SK-N-SH treated with all-trans-retinoic acid at 6 μM for 48 hours (cell line): ENCODE results near the gene CENPF.
A peak's percentile ranks its signal among the peaks of the same experiment; 100 is the strongest.
"Not testable (repeated sequence)": the region's sequence is repeated elsewhere in the genome, so short reads cannot be mapped to it uniquely, and the experiment has no call there.

Experiments
- ATAC-seq: fragments of 200-7000 bp; cut with Tn5 transposase; 3 replicates; pipeline ENCODE4 v1.9.1; 2020; ENCODE audit warnings: mild to moderate bottlenecking, moderate library complexity
- ARNTL ChIP-seq: fragments of 450-650 bp; formaldehyde crosslinking; IDR thresholded peaks from 2 replicates; pipeline ENCODE4 v1.5.0; 2020; ENCODE audit warnings: low read depth, mild to moderate bottlenecking, moderate library complexity, borderline replicate concordance
- BACH2 ChIP-seq: fragments of 250-450 bp; sonication (Bioruptor Pico); IDR thresholded peaks from 2 replicates; pipeline ENCODE4 v1.9.0; 2021; ENCODE audit warnings: mild to moderate bottlenecking, borderline replicate concordance
- CREB5 ChIP-seq: fragments of 250-450 bp; sonication (Bioruptor Pico); IDR thresholded peaks from 2 replicates; pipeline ENCODE4 v1.5.1; 2020; ENCODE audit warnings: low read depth, mild to moderate bottlenecking, moderate library complexity
- CSDC2 ChIP-seq: fragments of 250-450 bp; sonication (Bioruptor Pico); IDR thresholded peaks from 2 replicates; pipeline ENCODE4 v1.5.0; 2020; ENCODE audit warnings: mild to moderate bottlenecking, moderate library complexity
- CSRNP3 ChIP-seq: fragments of 250-450 bp; sonication (Bioruptor Pico); IDR thresholded peaks from 2 replicates; pipeline ENCODE4 v1.5.1; 2021; ENCODE audit warnings: mild to moderate bottlenecking, moderate library complexity
- ESRRG ChIP-seq: fragments of 250-450 bp; sonication (Bioruptor Pico); IDR thresholded peaks from 2 replicates; pipeline ENCODE4 v1.6.1; 2021; ENCODE audit warnings: mild to moderate bottlenecking
- GLIS3 ChIP-seq: fragments of 250-450 bp; sonication (Bioruptor Pico); IDR thresholded peaks from 2 replicates; pipeline ENCODE4 v1.5.0; 2020; ENCODE audit warnings: mild to moderate bottlenecking, moderate library complexity
- ISL1 ChIP-seq: fragments of 250-450 bp; sonication (Bioruptor Pico); IDR thresholded peaks from 2 replicates; pipeline ENCODE4 v2.1.2; 2022; ENCODE audit warnings: mild to moderate bottlenecking, moderate library complexity
- POU6F1 ChIP-seq: fragments of 250-450 bp; sonication (Bioruptor Pico); IDR thresholded peaks from 2 replicates; pipeline ENCODE4 v1.8.0; 2021; ENCODE audit warnings: low read depth, mild to moderate bottlenecking, moderate library complexity, borderline replicate concordance
- TOX ChIP-seq: fragments of 250-450 bp; sonication (Bioruptor Pico); IDR thresholded peaks from 2 replicates; pipeline ENCODE4 v1.8.0; 2021; ENCODE audit warnings: mild to moderate bottlenecking, moderate library complexity, borderline replicate concordance
- ZFP3 ChIP-seq: fragments of 250-450 bp; sonication (Bioruptor Pico); IDR thresholded peaks from 2 replicates; pipeline ENCODE4 v1.5.0; 2020; ENCODE audit warnings: mild to moderate bottlenecking, moderate library complexity
- ZNF565 ChIP-seq: fragments of 450-650 bp; formaldehyde crosslinking; conservative IDR thresholded peaks from 2 replicates; pipeline ENCODE4 v1.5.0; 2020; ENCODE audit warnings: low read depth, mild to moderate bottlenecking, moderate library complexity
- ZNF70 ChIP-seq: fragments of 450-650 bp; formaldehyde crosslinking; IDR thresholded peaks from 2 replicates; pipeline ENCODE4 v1.5.0; 2020; ENCODE audit warnings: mild to moderate bottlenecking, moderate library complexity
- ZNF8 ChIP-seq: fragments of 450-650 bp; formaldehyde crosslinking; IDR thresholded peaks from 2 replicates; pipeline ENCODE4 v1.5.0; 2020; ENCODE audit warnings: mild to moderate bottlenecking, moderate library complexity
- TF ChIP-seq, protein P1 (sequence below): fragments of 250-450 bp; sonication (Bioruptor Pico); IDR thresholded peaks from 2 replicates; pipeline ENCODE4 v1.8.0; 2020; ENCODE audit warnings: mild to moderate bottlenecking, moderate library complexity, borderline replicate concordance
- TF ChIP-seq, protein P2 (sequence below): fragments of 250-450 bp; sonication (Bioruptor Pico); IDR thresholded peaks from 2 replicates; pipeline ENCODE4 v1.5.0; 2020; ENCODE audit warnings: mild to moderate bottlenecking, moderate library complexity

CENPF gene

DNA sequence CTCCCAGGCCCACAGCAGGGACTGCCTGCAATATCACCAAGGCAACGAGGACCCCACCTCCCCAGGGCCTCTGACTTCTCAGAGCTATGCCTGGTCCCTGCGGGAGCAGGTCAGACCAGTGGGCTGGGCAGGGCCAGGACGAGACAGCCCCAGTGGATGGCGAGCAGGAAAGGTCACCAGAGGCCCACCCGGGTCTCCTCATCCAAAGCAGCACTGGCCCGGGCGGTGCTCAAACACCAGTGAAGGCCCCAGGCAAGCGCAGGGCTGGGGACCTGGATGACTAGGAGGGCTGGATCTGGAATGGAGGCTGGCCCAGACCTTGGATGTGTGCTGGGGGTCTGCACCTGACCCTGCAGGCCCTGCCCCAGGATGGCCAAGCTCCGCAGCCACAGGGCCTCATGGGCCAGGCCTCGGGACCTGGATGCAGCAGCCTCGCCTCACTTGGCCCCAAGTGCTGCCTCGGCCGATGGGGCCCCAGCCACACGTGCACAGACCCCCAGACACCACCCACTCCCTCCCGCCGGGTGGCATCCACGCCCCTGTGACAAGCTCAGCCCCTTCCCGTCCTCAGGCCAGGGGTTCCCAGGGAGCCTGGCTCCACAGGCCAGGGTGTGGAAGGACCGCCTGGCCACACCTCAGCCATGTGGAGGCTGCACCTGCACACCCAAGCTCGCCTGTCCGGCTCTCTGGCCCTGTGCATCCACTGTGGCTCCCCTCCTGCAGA lies 4.7 kb downstream of the CENPF start:
- ATAC-seq: not testable (repeated sequence)

GRCh38 chr1:214608216-214608783 lies 5.3 kb downstream of the CENPF start:
- not testable (repeated sequence) for ATAC-seq

DNA sequence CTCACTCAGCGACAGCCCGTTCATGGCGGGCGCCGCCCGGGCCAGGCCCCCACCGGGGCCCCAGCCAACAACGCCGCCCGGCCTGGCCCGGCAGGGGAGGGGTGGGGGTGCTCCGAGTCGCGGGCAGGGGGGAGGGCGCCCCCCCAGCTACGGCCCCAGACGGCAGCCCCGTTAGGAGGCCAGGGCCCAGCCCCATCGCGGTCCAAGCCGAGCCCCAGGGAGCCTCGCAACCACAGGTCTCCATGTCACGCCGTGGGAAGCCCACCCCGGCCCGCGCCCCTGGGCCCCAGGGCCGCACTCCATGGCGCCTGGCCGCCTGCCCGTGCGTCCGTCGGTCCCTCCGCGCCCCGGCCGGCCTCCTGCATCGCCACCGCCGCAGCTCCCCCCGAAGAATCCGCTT lies 5.8 kb downstream of the CENPF start:
- not testable (repeated sequence) for ATAC-seq

DNA sequence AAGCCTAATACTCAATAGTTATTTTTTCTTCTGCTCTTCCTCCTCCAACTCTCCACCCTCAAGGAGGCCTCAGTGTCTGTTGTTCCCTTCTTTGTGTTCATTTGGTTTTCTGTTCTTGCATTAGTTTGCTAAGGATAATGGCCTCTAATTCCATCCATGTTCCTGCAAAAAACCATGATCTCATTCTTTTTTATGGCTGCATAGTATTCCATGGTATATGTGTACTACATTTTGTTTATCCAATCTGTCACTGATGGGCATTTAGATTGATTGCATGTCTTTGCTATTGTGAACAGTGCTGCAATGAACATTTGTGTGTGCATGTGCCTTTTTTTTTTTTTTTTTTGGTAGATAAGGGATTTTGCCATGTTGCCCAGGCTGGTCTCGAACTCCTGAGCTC lies 6.7 kb downstream of the CENPF start:
- TF ChIP-seq ZFP3 (CRISPR knock-in tag): no peak
- no peak for TF ChIP-seq GLIS3 (CRISPR knock-in tag)
- no peak for TF ChIP-seq CSRNP3 (CRISPR knock-in tag)
- TF ChIP-seq CREB5 (CRISPR knock-in tag): no peak
- TF ChIP-seq, protein P1, sequence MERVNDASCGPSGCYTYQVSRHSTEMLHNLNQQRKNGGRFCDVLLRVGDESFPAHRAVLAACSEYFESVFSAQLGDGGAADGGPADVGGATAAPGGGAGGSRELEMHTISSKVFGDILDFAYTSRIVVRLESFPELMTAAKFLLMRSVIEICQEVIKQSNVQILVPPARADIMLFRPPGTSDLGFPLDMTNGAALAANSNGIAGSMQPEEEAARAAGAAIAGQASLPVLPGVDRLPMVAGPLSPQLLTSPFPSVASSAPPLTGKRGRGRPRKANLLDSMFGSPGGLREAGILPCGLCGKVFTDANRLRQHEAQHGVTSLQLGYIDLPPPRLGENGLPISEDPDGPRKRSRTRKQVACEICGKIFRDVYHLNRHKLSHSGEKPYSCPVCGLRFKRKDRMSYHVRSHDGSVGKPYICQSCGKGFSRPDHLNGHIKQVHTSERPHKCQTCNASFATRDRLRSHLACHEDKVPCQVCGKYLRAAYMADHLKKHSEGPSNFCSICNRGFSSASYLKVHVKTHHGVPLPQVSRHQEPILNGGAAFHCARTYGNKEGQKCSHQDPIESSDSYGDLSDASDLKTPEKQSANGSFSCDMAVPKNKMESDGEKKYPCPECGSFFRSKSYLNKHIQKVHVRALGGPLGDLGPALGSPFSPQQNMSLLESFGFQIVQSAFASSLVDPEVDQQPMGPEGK (CRISPR knock-in tag): no peak
- no peak for ATAC-seq

DNA sequence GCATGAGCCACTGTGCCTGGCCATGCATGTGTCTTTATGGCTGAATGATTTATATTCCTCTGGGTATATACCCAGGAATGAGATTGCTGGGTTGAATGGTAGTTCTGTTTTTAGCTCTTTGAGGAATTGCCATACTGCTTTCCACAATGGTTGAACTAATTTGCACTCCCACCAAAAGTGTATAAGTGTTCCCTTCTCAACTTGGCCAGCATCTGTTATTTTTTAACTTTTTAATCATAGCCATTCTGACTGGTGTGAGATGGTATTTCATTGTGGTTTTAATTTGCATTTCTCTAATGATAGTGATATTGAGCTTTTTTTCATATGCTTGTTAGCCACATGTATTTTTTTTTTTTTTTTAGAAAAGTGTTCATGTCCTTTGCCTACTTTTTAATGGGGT lies 7.1 kb downstream of the CENPF start:
- ATAC-seq: not testable (repeated sequence)

DNA sequence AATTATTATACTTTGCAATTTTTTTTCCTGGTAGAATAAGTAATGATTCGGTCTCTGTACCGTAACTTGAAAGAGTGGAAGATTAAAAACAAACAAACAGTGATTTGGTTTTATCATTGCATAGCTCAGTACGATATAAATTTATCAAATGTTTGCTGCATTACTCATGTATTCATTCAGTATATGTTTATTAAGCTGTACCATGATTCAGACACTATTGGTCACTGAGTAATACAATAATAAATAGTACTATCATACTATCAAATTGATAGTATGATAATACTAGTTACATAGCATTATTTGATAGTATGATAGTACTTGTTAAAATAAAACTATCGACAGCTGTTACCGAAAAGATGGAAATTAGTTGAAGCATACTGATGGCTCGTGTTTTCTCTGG lies 12.1 kb downstream of the CENPF start:
- TF ChIP-seq BACH2 (CRISPR knock-in tag) (no peak), ZNF70 (CRISPR knock-in tag) (no peak), CSRNP3 (CRISPR knock-in tag) (no peak), POU6F1 (CRISPR knock-in tag) (no peak), GLIS3 (CRISPR knock-in tag) (no peak), CSDC2 (no peak), ISL1 (CRISPR knock-in tag) (no peak), ZNF565 (CRISPR knock-in tag) (no peak), ZNF8 (CRISPR knock-in tag) (no peak), ESRRG (CRISPR knock-in tag) (no peak), CREB5 (CRISPR knock-in tag) (no peak), ARNTL (no peak), TOX (CRISPR knock-in tag) (no peak), ZFP3 (CRISPR knock-in tag) (no peak)
- TF ChIP-seq, protein P1 (CRISPR knock-in tag): no peak
- TF ChIP-seq, protein P2, sequence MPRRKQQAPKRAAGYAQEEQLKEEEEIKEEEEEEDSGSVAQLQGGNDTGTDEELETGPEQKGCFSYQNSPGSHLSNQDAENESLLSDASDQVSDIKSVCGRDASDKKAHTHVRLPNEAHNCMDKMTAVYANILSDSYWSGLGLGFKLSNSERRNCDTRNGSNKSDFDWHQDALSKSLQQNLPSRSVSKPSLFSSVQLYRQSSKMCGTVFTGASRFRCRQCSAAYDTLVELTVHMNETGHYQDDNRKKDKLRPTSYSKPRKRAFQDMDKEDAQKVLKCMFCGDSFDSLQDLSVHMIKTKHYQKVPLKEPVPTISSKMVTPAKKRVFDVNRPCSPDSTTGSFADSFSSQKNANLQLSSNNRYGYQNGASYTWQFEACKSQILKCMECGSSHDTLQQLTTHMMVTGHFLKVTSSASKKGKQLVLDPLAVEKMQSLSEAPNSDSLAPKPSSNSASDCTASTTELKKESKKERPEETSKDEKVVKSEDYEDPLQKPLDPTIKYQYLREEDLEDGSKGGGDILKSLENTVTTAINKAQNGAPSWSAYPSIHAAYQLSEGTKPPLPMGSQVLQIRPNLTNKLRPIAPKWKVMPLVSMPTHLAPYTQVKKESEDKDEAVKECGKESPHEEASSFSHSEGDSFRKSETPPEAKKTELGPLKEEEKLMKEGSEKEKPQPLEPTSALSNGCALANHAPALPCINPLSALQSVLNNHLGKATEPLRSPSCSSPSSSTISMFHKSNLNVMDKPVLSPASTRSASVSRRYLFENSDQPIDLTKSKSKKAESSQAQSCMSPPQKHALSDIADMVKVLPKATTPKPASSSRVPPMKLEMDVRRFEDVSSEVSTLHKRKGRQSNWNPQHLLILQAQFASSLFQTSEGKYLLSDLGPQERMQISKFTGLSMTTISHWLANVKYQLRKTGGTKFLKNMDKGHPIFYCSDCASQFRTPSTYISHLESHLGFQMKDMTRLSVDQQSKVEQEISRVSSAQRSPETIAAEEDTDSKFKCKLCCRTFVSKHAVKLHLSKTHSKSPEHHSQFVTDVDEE (CRISPR knock-in tag): no peak
- ATAC-seq: peak; percentile 69
